DOHH2 (cell line): Measurements from ENCODE around the gene ZNF593OS.

ENCODE experiments used
- CTCF ChIP-seq: fragments of 200-600 bp; sonication (generic); IDR thresholded peaks from one replicate; pipeline ENCODE4 v1.5.1; 2014; ENCODE audit warnings: antibody characterized with exemption, mild to moderate bottlenecking, low read depth, low read length; ENCODE audit not compliant: poor library complexity, severe bottlenecking
- EZH2phosphoT487 ChIP-seq: fragments of 200-600 bp; sonication (generic); IDR thresholded peaks from 2 replicates; pipeline ENCODE4 v1.6.1; 2017; ENCODE audit warnings: borderline replicate concordance, mild to moderate bottlenecking, antibody characterized with exemption, low read length, moderate library complexity, mixed read lengths

- TF ChIP-seq CTCF: peak; percentile 59
- no peak for TF ChIP-seq EZH2phosphoT487
Observed at GRCh38 chr1:26164036-26164860, 7.4 kb downstream of the ZNF593OS start.
